Stimulated activated CD8-positive, alpha-beta memory T cell treated with anti-CD3 and anti-CD28 coated beads, Interleukin-4, amount 100 ng/mL, for 24 hours (primary cell): Measurements from ENCODE around the gene DYNC2H1.

Experiments used
- DNase-seq: peaks from one replicate; pipeline ENCODE4 v3.0.0-alpha.2; 2020; ENCODE audit warnings: low read depth

Gene DYNC2H1

GRCh38 chr11:103453915-103454709 is 344.9 kb downstream of the DYNC2H1 start:
- no peak for DNase-seq

GRCh38 chr11:103464420-103464819 is 355.2 kb downstream of the DYNC2H1 start:
- DNase-seq, result no peak

GRCh38 chr11:103465555-103466140 is 356.4 kb downstream of the DYNC2H1 start:
- DNase-seq, result no peak

- DNase-seq, result no peak
These were observed 362.3 kb downstream of the DYNC2H1 start for GRCh38 chr11:103471546-103471945.

- DNase-seq, result no peak
These were observed 367.6 kb downstream of the DYNC2H1 start for GRCh38 chr11:103476874-103477273.

GRCh38 chr11:103480421-103480820 is 371.2 kb downstream of the DYNC2H1 start:
- DNase-seq, result no peak

- DNase-seq, result no peak
These were observed 374.8 kb downstream of the DYNC2H1 start for GRCh38 chr11:103483996-103484395.

- DNase-seq, result no peak
These were observed 375.3 kb downstream of the DYNC2H1 start for GRCh38 chr11:103484545-103484944.

GRCh38 chr11:103486604-103487003 is 377.4 kb downstream of the DYNC2H1 start:
- DNase-seq, result no peak

- no peak for DNase-seq
These were observed 377.9 kb downstream of the DYNC2H1 start for GRCh38 chr11:103487113-103487512.

GRCh38 chr11:103488031-103488461 is 378.8 kb downstream of the DYNC2H1 start:
- no peak for DNase-seq

GRCh38 chr11:103488579-103488978 is 379.4 kb downstream of the DYNC2H1 start:
- no peak for DNase-seq

GRCh38 chr11:103491777-103492176 is 382.6 kb downstream of the DYNC2H1 start:
- DNase-seq, result no peak

- no peak for DNase-seq
These were observed 385.3 kb downstream of the DYNC2H1 start for GRCh38 chr11:103494491-103494890.

GRCh38 chr11:103497268-103497667 is 388.0 kb downstream of the DYNC2H1 start:
- DNase-seq, result no peak

- DNase-seq, result no peak
These were observed 390.6 kb downstream of the DYNC2H1 start for GRCh38 chr11:103499710-103500340.

- no peak for DNase-seq
These were observed 406.1 kb downstream of the DYNC2H1 start for GRCh38 chr11:103515283-103515682.

- DNase-seq, result no peak
These were observed 411.6 kb downstream of the DYNC2H1 start for GRCh38 chr11:103520792-103521191.

- DNase-seq, result no peak
These were observed 415.8 kb downstream of the DYNC2H1 start for GRCh38 chr11:103525069-103525468.

- DNase-seq, result no peak
These were observed 418.8 kb downstream of the DYNC2H1 start for GRCh38 chr11:103528046-103528445.

- DNase-seq, result no peak
These were observed 419.4 kb downstream of the DYNC2H1 start for GRCh38 chr11:103528596-103528995.

- no peak for DNase-seq
These were observed 420.0 kb downstream of the DYNC2H1 start for GRCh38 chr11:103529181-103529684.
